Right atrium auricular region (tissue), 2 donors: ENCODE data around the gene MAGED2. TPM values are rescaled to one million over a fixed set of nuclear protein-coding genes. Genes with fewer than 3 reads are reported as not detected.
"Not testable (repeated sequence)": the region's sequence is repeated elsewhere in the genome, so short reads cannot be mapped to it uniquely, and the experiment has no call there.

Source experiments
- DNase-seq: peaks from one replicate; pipeline ENCODE4 v3.0.0-alpha.2; 2019; ENCODE audit warnings: low spot score
- H3K27ac ChIP-seq, 2 donors: fragments of 200-600 bp; sonication (generic); 1 replicate in 1 of 2; 2 replicates in 1 of 2; pipeline ENCODE4 v1.5.1; 2016 to 2019
- H3K27me3 ChIP-seq, 2 donors: fragments of 200-600 bp; sonication (generic); one replicate each; pipeline versions ENCODE4 v1.5.1 to v1.6.0; 2017 to 2019
- H3K36me3 ChIP-seq: fragments of 200-600 bp; sonication (generic); one replicate; pipeline ENCODE4 v1.5.1; 2016
- H3K4me1 ChIP-seq, 2 donors: fragments of 200-600 bp; sonication (generic); one replicate each; pipeline versions ENCODE4 v1.5.1 to v1.6.0; 2017 to 2019
- H3K4me3 ChIP-seq, 2 donors: fragments of 200-600 bp; sonication (generic); 1 replicate in 1 of 2; 2 replicates in 1 of 2; pipeline ENCODE4 v1.5.1; 2017 to 2019; ENCODE audit warnings: mild to moderate bottlenecking in 1 of 2, moderate library complexity in 1 of 2
- H3K9me3 ChIP-seq, 2 donors: fragments of 200-600 bp; sonication (generic); one replicate each; pipeline ENCODE4 v1.5.1; 2019
- total RNA-seq, 2 donors: library from RNA; depleted of rRNA; stranded (reverse); fragments of >200 nt; gene quantifications; one replicate each; pipeline ENCODE4 v1.1.0, GENCODE V29; 2016
- TF ChIP-seq, protein P1 (sequence below), 2 donors: fragments of 200-600 bp; sonication (generic); IDR thresholded peaks; one replicate each; pipeline ENCODE4 v1.5.1; 2019; ENCODE audit warnings: antibody characterized with exemption in 2 of 2

The MAGED2 gene
- total RNA-seq, 2 donors from 2014 or later = 124 to 131 TPM

- no peaks in the 10 kb centered on the region for H3K4me1 ChIP-seq
- H3K27me3 ChIP-seq = no peaks in the 10 kb centered on the region
- TF ChIP-seq, protein P1, sequence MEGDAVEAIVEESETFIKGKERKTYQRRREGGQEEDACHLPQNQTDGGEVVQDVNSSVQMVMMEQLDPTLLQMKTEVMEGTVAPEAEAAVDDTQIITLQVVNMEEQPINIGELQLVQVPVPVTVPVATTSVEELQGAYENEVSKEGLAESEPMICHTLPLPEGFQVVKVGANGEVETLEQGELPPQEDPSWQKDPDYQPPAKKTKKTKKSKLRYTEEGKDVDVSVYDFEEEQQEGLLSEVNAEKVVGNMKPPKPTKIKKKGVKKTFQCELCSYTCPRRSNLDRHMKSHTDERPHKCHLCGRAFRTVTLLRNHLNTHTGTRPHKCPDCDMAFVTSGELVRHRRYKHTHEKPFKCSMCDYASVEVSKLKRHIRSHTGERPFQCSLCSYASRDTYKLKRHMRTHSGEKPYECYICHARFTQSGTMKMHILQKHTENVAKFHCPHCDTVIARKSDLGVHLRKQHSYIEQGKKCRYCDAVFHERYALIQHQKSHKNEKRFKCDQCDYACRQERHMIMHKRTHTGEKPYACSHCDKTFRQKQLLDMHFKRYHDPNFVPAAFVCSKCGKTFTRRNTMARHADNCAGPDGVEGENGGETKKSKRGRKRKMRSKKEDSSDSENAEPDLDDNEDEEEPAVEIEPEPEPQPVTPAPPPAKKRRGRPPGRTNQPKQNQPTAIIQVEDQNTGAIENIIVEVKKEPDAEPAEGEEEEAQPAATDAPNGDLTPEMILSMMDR (IDR thresholded peaks at IDR 0.05) = no peak
- H3K36me3 ChIP-seq = no peaks in the 10 kb centered on the region
- H3K4me3 ChIP-seq = no peak overlapping the region
- no peak overlapping the region for H3K27ac ChIP-seq
- no peaks in the 10 kb centered on the region for H3K9me3 ChIP-seq
- no peak for DNase-seq
These were observed 13.8 kb downstream of the MAGED2 start for GRCh38 chrX:54821310-54821709.

GRCh38 chrX:54824195-54824594 lies 16.6 kb downstream of the MAGED2 start:
- no peak overlapping the region for H3K4me3 ChIP-seq
- no peak for DNase-seq
- no peaks in the 10 kb centered on the region for H3K4me1 ChIP-seq
- H3K9me3 ChIP-seq = no peaks in the 10 kb centered on the region
- TF ChIP-seq, protein P1 (IDR thresholded peaks at IDR 0.05) = no peak
- H3K27ac ChIP-seq = no peak overlapping the region
- no peaks in the 10 kb centered on the region for H3K36me3 ChIP-seq
- H3K27me3 ChIP-seq = no peaks in the 10 kb centered on the region

- Histone ChIP-seq H3K36me3 (no peaks in the 10 kb centered on the region), H3K4me3 (no peak overlapping the region), H3K9me3 (no peaks in the 10 kb centered on the region), H3K27me3 (no peaks in the 10 kb centered on the region), H3K4me1 (no peaks in the 10 kb centered on the region), H3K27ac (no peak overlapping the region)
- TF ChIP-seq, protein P1 (IDR thresholded peaks at IDR 0.05) = no peak
- no peak for DNase-seq
These were observed 17.2 kb downstream of the MAGED2 start for GRCh38 chrX:54824722-54825121.

DNA sequence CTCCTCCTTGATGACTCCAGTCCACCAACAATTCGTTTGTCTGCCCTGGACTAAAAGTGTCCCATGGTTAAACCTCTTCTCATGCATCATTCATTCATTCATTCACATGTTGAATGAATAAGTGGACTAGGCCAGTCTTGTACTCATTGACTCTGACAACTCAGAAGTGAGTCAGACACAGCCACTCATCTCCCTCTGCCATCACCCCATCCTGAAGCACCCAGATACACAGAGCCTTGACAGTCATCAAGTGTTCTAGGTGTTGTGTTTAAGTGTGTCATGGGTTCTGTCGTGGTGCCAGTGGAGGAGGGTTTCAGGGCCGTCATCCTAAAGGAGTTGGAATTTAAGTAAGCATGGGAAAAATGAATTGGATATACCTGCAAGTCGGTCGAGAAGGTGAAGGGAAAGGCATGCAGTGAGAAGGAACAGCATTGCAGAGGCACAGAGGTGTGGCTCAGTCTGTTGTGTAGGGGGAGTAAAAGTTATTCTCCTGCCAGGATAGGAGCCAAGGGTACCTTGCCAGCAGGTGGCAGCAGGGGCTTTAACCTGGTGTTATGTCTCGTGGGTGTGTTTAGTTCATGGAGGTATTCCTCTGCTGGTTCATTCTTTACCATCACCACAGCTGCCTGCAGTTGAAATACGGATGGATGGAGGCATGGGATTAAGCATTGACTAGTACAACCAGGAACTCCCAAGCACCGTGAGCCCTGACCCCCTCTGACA lies 18.3 kb downstream of the MAGED2 start:
- TF ChIP-seq, protein P1 (IDR thresholded peaks at IDR 0.05) = no peak
- Histone ChIP-seq H3K36me3 (no peaks in the 10 kb centered on the region), H3K27me3 (no peaks in the 10 kb centered on the region), H3K4me3 (no peak overlapping the region), H3K9me3 (no peaks in the 10 kb centered on the region), H3K27ac (no peak overlapping the region), H3K4me1 (no peaks in the 10 kb centered on the region)
- DNase-seq = no peak

DNA sequence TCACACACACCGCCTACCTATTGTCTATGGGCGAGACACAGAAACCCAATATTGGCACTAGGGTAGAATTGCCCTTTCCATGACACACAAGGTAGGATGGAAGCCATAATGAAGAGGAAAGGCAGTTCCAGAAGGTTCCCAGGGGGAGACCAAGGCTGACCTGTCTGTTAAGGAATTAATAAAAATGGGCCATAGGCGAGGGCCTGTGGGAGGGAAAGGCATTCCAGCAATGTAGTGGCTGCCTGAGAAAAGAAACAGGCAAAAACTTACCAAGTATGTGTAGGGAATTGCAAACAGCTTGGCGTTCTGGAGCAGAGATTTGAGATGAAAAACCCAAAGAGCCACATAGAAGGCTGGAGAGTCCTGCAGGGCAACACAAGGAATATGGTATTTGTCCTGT lies 19.1 kb downstream of the MAGED2 start:
- DNase-seq = no peak
- Histone ChIP-seq H3K9me3 (no peaks in the 10 kb centered on the region), H3K36me3 (no peaks in the 10 kb centered on the region), H3K27ac (no peak overlapping the region), H3K27me3 (no peaks in the 10 kb centered on the region), H3K4me3 (no peak overlapping the region), H3K4me1 (no peaks in the 10 kb centered on the region)
- TF ChIP-seq, protein P1 (IDR thresholded peaks at IDR 0.05) = no peak

DNA sequence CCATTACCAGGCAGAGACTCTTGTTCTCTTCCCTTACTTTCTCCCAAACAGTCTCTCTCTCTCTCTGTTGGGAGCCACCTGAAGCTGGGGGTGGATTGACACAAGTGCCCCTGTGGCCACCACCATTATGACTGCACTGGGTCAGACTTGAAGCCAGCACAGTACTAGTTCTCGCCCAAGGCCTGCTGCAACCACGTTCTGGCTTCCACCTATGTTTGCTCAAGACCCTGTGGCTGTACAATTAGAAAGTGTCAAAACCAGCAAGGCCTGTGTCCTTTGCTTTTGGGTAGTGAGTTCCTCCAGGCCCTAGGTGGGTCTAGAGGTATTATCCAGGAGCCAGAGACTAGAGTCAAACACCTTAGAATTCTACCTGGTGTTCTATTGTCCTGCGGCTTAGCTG lies 31.0 kb downstream of the MAGED2 start:
- H3K4me1 ChIP-seq = no peaks in the 10 kb centered on the region
- H3K4me3 ChIP-seq = no peak overlapping the region
- H3K27me3 ChIP-seq = no peaks in the 10 kb centered on the region
- TF ChIP-seq, protein P1 (IDR thresholded peaks at IDR 0.05) = no peak
- H3K9me3 ChIP-seq = no peaks in the 10 kb centered on the region
- H3K36me3 ChIP-seq = no peaks in the 10 kb centered on the region
- DNase-seq = no peak
- H3K27ac ChIP-seq = no peak overlapping the region

DNA sequence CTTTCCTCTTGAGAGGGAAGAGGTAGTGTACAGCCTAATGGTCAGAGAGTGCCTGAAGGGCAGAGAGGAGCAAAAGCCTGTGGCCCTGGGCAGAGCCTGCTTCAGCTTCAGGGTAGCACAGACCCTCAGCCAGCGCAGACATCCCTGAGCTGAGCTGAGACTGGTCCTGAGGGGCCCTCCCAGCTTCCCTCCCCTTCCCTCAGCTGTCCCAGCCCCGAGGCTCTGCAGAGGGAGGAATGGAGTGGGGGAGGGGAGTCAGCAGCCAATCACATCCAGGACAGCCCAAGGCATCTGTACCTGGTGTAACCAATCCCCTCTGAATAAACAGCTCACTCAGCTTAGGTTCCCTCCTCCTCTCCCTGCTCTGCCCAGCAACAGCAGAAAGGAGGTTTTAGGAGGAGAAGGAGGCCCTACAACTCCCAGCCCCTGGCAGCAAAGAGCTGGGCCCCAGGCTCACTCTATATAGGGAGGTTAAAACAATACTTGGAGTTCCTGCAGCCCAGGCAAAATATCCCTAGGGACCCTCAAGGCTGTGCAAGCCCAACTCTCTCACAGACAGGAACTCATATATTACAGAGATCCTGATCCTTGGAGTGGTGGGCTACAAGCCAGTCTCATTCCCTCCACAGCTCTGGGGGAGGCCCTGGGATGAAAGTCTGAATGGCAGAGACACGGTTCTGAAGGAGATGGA lies 33.8 kb downstream of the MAGED2 start:
- H3K27me3 ChIP-seq, H3K4me1 ChIP-seq, H3K9me3 ChIP-seq, H3K27ac ChIP-seq, H3K36me3 ChIP-seq, H3K4me3 ChIP-seq, DNase-seq: not testable (repeated sequence)
